Stimulated activated CD4-positive, alpha-beta T cell treated with anti-CD3 and anti-CD28 coated beads, Interleukin-4, amount 100 ng/mL, for 4 hours (primary cell): ENCODE measurements around the gene ZNF197.
A peak's percentile ranks its signal among the peaks of the same experiment; 100 is the strongest.
"Not testable (repeated sequence)": the region's sequence is repeated elsewhere in the genome, so short reads cannot be mapped to it uniquely, and the experiment has no call there.

Experiments used
- DNase-seq, 2 experiments: peaks; one replicate each; pipeline ENCODE4 v3.0.0-alpha.2; 2020

Gene ZNF197

DNA sequence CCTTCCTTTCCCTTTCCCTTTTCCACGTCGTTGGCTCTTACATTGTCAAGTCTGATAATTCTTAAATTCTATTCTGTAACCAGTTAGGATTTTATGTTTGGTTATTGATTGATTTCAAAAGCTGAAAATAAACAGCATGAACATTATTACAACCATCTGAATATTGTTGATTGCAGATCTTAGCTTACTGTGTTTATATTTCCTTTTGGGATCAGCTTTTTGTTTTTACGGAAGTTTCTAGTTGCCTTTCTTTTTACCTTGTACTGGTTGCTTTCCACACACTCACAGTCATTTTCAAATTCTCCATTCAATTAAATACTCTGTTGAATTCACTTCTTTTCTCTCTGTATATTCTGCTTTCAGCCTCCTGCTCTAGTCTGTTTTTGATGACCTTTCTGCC, 40.3 kb downstream of the ZNF197 start:
- no peak for DNase-seq

DNA sequence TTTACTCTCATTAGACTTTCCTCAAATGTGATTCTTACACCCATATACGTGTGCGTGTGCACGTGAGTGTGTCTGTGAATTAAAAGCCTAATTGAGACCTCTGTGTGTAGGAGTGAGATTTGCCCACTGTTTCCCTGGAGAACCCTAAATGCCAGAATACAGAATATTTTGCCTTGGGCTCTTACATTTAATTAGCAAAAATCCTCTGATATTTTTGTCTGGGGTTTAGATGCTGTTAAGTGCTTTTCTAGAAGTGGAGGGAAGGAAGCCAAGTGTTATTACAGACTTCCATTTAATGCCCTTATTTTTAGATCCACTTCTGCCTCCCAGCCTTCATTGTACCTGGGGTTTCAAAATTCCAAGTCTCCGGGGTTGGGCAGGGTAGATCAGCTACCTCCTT, 41.5 kb downstream of the ZNF197 start:
- DNase-seq = no peak

- no peak for DNase-seq
Measured at GRCh38 chr3:44669760-44670159, 44.9 kb downstream of the ZNF197 start.

- DNase-seq = not testable (repeated sequence)
Measured at GRCh38 chr3:44673466-44673865, 48.6 kb downstream of the ZNF197 start.

- DNase-seq = no peak
Measured at GRCh38 chr3:44674211-44674610, 49.4 kb downstream of the ZNF197 start.

DNA sequence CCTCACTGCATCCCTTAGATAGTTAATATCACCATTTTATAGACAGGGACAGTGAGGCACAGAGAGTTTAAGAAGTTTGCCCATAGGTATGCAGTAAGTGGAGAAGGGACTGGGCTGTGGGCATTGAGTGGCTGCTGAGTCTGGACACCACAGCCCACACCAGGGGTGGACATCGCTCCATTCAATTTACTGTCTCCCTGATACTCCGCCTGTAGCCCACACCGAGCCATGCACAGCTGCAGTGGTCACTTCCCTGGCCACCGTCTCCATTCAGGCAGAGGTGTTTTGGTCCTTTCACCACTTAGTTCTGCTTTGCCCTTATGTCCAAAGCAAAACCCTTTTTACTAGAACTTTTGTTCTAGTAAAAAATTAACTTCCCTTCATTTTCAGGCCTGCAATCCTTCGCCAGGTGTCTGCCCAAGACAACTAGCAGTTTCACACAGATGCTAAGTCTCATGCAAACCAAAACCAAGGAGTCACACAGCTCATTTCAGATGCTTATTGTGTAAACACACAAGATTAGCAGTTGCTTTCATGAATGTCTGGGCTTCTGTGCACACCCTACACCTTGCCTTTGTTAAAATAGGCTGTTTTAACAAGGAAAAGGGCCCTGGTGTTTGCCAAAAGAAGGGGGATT, 53.8 kb downstream of the ZNF197 start:
- DNase-seq = no peak

DNA sequence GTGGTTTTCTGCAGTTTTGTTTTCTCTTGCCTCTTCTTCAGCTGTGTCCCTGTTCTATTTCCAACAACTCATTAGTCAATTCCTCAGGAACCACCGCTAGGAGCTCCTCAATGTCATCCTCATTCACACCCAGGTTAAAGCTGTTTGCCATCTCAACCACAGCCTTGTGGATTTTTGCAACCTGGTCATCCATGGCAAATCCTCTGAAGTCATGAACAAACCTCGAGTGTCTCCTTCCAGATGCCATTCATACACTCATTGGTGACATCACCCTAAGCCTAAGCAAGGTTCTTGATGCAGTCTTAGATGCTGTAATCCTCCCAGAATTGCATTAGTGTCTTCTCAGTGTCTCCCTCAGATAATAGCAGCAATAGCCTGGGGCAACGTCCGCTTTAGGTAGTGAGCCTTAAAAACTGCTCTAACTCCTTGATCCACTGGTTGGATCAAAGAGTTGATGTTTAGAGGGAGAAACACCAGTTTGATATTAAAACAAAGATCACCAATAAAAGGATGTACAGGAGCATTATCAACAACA, 56.2 kb downstream of the ZNF197 start:
- no peak for DNase-seq

DNA sequence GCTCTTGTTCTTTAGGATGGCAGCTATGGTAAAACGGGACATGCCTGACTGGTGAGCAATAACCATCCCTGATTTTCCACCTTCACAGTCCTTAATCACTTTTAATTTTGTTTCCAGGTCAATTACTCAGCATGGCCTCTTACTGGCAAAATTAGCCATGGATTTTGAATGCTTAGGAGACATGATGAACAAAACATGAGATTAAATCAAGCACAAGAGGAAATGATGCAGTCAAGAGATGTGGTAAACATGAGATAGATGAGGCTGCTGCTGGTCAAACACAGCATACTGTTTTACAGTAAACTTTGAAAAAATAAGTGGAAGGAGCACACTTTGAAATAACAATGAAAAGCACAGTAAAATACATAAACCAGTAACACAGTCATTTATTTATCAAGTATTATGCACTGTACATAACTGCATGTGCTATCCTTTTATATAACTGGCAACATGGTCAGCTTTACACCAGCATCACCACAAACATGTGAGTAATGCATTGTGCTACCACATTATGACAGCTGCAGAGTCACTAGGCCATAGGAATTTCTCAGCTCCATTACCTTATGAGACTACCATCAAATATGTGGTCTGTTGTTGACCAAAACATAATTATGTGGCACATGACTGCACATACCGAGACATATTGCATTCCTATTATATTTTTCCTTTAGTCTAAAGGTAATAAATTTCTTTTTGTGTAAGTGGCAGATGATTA, 57.5 kb downstream of the ZNF197 start:
- DNase-seq = no peak

- peak; percentile 49 to 57 for DNase-seq
Measured at GRCh38 chr3:44685128-44685800, 60.4 kb downstream of the ZNF197 start.

GRCh38 chr3:44687898-44688297, 63.1 kb downstream of the ZNF197 start:
- no peak for DNase-seq
